Retinal pigment epithelial cell (primary cell): ENCODE results near the gene NCKAP5.

Experiments used
- DNase-seq: peaks from one replicate; pipeline ENCODE4 v3.0.0-alpha.2; 2010; ENCODE audit warnings: low read depth
- H3K4me3 ChIP-seq: 2 replicates; pipeline ENCODE4 v1.5.1; 2011; ENCODE audit warnings: mild to moderate bottlenecking, low read length, control low read depth, moderate library complexity
- CTCF ChIP-seq: conservative IDR thresholded peaks from 2 replicates; pipeline ENCODE4 v1.5.1; 2011; ENCODE audit warnings: low read depth, low read length, control low read depth, inconsistent platforms

NCKAP5 gene

GRCh38 chr2:132730611-132731010 is 837.7 kb downstream of the NCKAP5 start:
- no peak for DNase-seq
- H3K4me3 ChIP-seq = no peak overlapping the region
- no peak for TF ChIP-seq CTCF

GRCh38 chr2:132729522-132729921 is 838.7 kb downstream of the NCKAP5 start:
- no peak for DNase-seq
- TF ChIP-seq CTCF = no peak
- H3K4me3 ChIP-seq = no peak overlapping the region

DNA sequence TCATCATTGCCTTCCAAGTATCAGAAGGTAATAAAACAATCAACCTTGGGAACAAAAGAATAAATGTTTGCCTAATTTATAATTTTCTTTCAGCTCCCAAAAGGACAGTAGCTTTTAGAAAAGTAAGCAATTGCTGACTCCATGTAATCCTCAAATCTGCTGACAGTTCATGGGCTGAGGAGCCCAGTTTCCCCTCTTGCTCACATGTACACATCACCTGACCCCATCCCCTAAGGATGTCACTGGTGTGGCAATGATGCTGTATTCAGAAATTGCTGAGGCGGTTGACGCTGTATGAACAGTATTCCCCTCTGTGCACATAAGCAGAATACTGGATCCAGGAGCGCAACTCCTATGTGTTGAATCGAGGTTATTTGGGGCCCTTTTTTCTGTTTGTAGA is 842.1 kb downstream of the NCKAP5 start:
- no peak for DNase-seq
- TF ChIP-seq CTCF = no peak
- H3K4me3 ChIP-seq = no peak overlapping the region

DNA sequence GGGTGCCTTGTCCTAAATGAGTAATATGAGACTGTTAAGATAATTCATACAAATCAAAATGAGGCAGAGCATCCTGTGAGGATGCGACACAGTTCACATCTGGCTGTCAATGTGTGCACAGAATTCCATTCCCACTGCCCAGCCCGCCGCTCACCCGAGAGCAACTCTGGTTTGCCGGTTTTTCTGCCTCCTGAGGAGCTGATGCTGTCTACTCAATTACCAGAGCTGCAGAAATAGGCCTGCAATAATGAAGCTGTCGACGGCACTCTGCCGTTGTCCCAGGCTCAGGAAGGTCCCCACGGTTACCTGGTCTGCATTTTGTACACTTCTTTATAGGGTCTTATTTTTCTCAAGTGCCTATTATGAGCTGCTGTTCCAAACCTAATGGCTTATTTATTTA is 842.5 kb downstream of the NCKAP5 start:
- no peak overlapping the region for H3K4me3 ChIP-seq
- no peak for TF ChIP-seq CTCF
- DNase-seq = no peak

DNA sequence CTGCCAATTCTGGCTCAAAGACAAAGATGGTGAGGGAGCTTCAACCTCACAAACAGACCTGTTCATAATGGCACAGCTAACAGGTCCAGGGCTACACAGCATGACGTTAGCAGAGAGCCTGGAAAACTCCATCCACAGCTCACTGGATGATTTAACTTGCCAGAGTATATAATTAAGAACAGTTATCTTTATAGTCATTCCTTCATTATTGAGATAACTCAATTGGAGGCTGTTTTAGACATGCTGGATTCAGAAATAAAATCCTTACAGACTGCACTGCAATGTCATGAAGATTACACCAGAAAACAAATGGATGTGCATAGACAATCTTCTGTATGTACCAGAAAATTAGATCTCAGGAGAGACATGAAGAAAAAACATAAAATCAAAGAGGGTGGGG is 843.1 kb downstream of the NCKAP5 start:
- no peak for DNase-seq
- no peak for TF ChIP-seq CTCF
- H3K4me3 ChIP-seq = no peak overlapping the region

GRCh38 chr2:132721938-132722337 is 846.3 kb downstream of the NCKAP5 start:
- no peak overlapping the region for H3K4me3 ChIP-seq
- no peak for DNase-seq
- no peak for TF ChIP-seq CTCF

- no peak for TF ChIP-seq CTCF
- DNase-seq = no peak
- H3K4me3 ChIP-seq = no peak overlapping the region
Measured at GRCh38 chr2:132720393-132720792, 847.9 kb downstream of the NCKAP5 start.
